GM12865 (cell line): Measurements from ENCODE around the gene RPL11.
"Not testable (repeated sequence)": the region's sequence is repeated elsewhere in the genome, so short reads cannot be mapped to it uniquely, and the experiment has no call there.

Experiments
- DNase-seq: peaks from one replicate; pipeline ENCODE4 v3.0.0; 2010; ENCODE audit warnings: low read depth
- H3K4me3 ChIP-seq: 2 replicates; pipeline ENCODE4 v1.5.1; 2011; ENCODE audit warnings: mild to moderate bottlenecking, low read depth, low read length, control low read depth
- TF ChIP-seq, protein P1 (sequence below): IDR thresholded peaks from 2 replicates; pipeline ENCODE4 v1.5.1; 2011; ENCODE audit warnings: low read length, control low read depth, low read depth, inconsistent platforms; ENCODE audit not compliant: insufficient read depth; ENCODE audit errors: missing control alignments

The RPL11 gene

DNA sequence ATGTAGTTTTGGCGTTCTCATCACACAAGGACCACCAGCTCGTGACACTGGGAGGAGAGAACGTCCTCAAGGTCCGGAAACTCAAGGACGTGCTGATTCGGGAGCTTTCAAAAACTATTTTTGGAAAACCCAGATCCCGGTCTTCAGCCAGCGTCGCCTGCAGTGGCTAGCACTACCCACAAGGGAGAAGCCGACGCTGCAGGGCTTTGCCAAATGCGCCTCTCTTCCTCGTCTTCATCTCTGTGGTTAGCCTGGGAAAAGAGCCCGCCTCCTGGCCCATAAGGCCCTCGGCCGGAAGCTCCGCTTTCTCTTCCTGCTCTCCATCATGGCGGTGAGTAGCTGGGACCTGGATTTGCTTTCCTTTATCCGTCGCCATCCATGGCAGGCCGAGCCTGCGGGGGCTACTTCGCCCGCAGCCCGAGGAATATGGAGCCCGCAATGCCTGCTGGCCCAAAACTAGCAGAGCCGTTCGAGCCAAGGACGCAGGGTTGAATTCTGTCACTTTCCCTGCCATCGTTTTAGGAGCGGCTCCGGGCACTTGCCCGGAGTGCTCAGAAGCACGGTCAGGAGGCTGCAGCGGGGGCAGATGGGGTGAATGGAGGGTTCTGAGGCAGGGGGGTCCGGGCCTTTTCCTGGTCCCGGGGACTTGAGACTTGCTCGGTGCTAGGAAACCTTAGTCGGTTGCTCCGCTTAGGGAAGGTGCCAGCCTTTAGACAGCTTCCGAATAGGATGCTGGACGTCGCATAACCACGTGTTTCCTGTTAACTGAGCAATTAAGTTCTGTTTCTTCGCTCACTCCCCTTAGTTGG, at the start of gene RPL11:
Gene RPL11 (plus strand): TSS at position 308 of the 809 bp plus-strand sequence. CDS start 18 bp downstream, at position 326.
- DNase-seq = peak; percentile 97
- TF ChIP-seq, protein P1, sequence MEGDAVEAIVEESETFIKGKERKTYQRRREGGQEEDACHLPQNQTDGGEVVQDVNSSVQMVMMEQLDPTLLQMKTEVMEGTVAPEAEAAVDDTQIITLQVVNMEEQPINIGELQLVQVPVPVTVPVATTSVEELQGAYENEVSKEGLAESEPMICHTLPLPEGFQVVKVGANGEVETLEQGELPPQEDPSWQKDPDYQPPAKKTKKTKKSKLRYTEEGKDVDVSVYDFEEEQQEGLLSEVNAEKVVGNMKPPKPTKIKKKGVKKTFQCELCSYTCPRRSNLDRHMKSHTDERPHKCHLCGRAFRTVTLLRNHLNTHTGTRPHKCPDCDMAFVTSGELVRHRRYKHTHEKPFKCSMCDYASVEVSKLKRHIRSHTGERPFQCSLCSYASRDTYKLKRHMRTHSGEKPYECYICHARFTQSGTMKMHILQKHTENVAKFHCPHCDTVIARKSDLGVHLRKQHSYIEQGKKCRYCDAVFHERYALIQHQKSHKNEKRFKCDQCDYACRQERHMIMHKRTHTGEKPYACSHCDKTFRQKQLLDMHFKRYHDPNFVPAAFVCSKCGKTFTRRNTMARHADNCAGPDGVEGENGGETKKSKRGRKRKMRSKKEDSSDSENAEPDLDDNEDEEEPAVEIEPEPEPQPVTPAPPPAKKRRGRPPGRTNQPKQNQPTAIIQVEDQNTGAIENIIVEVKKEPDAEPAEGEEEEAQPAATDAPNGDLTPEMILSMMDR = peak; percentile 79

GRCh38 chr1:23643736-23644554, 47.7 kb upstream of the RPL11 start:
- H3K4me3 ChIP-seq = no peak overlapping the region
- no peak for DNase-seq
- TF ChIP-seq, protein P1 = no peak

More for the DNA sequence above, at the start of gene RPL11:
- H3K4me3 ChIP-seq = peak within 1 kb of the TSS; percentile 87

DNA sequence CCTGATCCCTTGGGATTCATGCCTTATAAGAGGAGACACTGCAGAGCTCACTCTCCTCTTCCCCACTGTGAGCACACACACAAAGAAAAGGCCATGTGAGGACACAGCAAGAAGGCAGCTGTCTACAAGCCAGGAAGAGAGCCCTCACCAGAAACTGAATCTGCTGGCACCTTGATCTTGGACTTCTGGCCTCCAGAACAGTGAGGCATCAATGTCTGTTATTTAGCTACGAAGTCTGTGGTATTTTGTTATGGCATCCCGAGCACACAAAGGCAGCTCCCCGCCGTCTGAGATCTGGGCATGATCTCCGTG, 47.1 kb upstream of the RPL11 start:
- H3K4me3 ChIP-seq = no peak overlapping the region
- TF ChIP-seq, protein P1 = no peak
- DNase-seq = no peak

- no peak for DNase-seq
- no peak overlapping the region for H3K4me3 ChIP-seq
- TF ChIP-seq, protein P1 = no peak
Measured at GRCh38 chr1:23645338-23645737, 46.3 kb upstream of the RPL11 start.

GRCh38 chr1:23646091-23646490, 45.5 kb upstream of the RPL11 start:
- H3K4me3 ChIP-seq = no peak overlapping the region
- no peak for DNase-seq
- TF ChIP-seq, protein P1 = no peak

- TF ChIP-seq, protein P1 = no peak
- H3K4me3 ChIP-seq = no peak overlapping the region
- no peak for DNase-seq
Measured at GRCh38 chr1:23646541-23646940, 45.1 kb upstream of the RPL11 start.

- no peak overlapping the region for H3K4me3 ChIP-seq
- TF ChIP-seq, protein P1 = no peak
- DNase-seq = no peak
Measured at GRCh38 chr1:23648576-23648975, 43.0 kb upstream of the RPL11 start.

DNA sequence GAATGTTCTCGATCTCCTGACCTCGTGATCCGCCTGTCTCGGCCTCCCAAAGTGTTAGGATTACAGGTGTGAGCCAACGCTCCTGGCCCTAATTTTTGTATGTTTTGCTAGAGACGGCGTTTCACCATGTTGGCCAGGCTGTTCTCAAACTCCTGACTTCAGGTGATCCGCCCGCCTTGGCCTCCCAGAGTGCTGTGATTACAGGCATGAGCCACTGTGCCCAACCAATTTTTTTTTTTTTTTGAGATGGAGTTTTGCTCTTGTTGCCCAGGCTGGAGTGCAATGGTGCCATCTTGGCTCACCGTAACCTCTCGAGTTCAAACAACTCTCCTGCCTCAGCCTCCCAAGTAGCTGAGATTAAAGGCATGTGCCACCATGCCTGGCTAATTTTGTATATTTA, 42.4 kb upstream of the RPL11 start:
- not testable (repeated sequence) for DNase-seq, H3K4me3 ChIP-seq
